ENCODE measurements around the gene ZNF688.

The ZNF688 gene

DNA sequence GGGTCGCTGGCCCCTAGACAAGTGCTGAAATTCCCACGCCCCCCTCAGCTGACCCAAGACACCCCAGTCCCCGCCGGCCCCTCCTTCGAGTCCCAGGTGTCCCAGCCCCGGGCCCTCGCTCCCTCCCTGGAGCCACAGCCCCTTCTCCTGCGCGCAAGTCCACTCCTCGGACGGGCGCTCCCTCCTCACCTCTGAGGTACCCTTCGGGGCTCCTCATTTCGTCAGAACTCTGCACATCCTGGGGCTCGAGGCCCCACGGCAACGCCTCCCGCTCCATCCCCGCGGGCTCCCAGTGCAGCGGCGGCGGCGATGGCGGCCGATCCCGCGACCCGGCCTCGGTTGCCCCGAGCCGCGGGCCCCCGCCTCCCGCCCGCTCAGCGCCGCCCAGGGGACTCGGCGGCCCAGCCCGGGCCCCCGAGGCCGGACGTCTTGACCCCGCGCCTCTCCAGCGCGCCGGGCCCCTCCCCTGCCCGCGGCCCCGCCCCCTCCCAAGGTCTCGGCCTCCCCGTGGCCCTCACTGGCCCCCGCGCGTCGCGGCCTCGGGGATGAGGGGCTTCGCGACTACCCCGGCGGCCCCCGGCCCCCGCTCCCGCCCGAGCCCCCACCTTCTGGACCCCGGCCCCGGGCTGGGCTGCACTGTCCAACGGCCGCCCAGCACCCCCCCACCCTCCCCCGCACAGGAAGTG lies 45.2 kb downstream of the ZNF688 start, which contains the start of gene ZNF768:
Gene ZNF768 (minus strand): TSS at position 430 of the 686 bp plus-strand sequence. CDS start 153 bp downstream, at position 277.
- Histone ChIP-seq H3K27me3 (ENCODE audit: control insufficient read depth, low read length) (no peaks in the 10 kb centered on the region), H3K36me3 (ENCODE audit: control insufficient read depth, low read length) (peaks cover 20% of the 10 kb centered on the region), H4K20me1 (ENCODE audit: control insufficient read depth, insufficient read depth, low read depth, low read length) (no peaks in the 10 kb centered on the region), H3K9me2 (replicated peaks; ENCODE audit: control insufficient read depth, low read length) (no peaks in the 10 kb centered on the region), H3K4me3 (ENCODE audit: low read length) (peak within 1 kb of the TSS; percentile 70), H3K79me2 (ENCODE audit: control insufficient read depth, low read length) (peaks cover 4% of the 10 kb centered on the region; the same call in 1 of the 2 replicates), H3K4me1 (ENCODE audit: control insufficient read depth, low read length) (peaks cover 26% of the 10 kb centered on the region), H3K4me2 (ENCODE audit: low read length) (peak within 1 kb of the TSS; percentile 88), H3K27ac (ENCODE audit: low read depth, low read length) (peak within 1 kb of the TSS; percentile 82), H3K9me3 (ENCODE audit: control insufficient read depth, insufficient read depth, low read length) (no peaks in the 10 kb centered on the region), H3F3A (ENCODE audit: control insufficient read depth, insufficient read depth) (peaks cover 27% of the 10 kb centered on the region)
- TF ChIP-seq, protein P1, sequence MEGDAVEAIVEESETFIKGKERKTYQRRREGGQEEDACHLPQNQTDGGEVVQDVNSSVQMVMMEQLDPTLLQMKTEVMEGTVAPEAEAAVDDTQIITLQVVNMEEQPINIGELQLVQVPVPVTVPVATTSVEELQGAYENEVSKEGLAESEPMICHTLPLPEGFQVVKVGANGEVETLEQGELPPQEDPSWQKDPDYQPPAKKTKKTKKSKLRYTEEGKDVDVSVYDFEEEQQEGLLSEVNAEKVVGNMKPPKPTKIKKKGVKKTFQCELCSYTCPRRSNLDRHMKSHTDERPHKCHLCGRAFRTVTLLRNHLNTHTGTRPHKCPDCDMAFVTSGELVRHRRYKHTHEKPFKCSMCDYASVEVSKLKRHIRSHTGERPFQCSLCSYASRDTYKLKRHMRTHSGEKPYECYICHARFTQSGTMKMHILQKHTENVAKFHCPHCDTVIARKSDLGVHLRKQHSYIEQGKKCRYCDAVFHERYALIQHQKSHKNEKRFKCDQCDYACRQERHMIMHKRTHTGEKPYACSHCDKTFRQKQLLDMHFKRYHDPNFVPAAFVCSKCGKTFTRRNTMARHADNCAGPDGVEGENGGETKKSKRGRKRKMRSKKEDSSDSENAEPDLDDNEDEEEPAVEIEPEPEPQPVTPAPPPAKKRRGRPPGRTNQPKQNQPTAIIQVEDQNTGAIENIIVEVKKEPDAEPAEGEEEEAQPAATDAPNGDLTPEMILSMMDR (IDR thresholded peaks at IDR 0.05; ENCODE audit: low read depth, low read length, poor library complexity, severe bottlenecking) = no peak
- TF ChIP-seq EZH2phosphoT487 (IDR thresholded peaks at IDR 0.05; ENCODE audit: borderline replicate concordance, low read length) = no peak

DNA sequence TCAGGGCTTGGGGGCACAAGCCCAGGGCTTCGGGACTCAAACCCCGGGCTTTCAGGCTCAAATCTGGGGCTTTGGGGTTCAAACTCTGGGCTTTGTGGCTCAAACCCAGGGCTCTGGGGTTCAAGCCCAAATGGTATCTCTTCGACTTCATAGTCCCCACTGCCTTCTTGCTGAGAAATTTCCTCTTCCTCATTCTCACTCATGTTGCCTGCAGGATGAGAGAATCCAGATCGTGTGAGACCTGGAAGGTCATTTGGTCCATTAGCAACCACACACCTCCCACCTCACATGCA lies 45.7 kb downstream of the ZNF688 start:
- H4K20me1 ChIP-seq (ENCODE audit: control insufficient read depth, insufficient read depth, low read depth, low read length) = no peaks in the 10 kb centered on the region
- H3K79me2 ChIP-seq (ENCODE audit: control insufficient read depth, low read length) = peaks cover 4% of the 10 kb centered on the region; the same call in 1 of the 2 replicates
- H3K27me3 ChIP-seq (ENCODE audit: control insufficient read depth, low read length) = no peaks in the 10 kb centered on the region
- H3K9me2 ChIP-seq (replicated peaks; ENCODE audit: control insufficient read depth, low read length) = no peaks in the 10 kb centered on the region
- H3F3A ChIP-seq (ENCODE audit: control insufficient read depth, insufficient read depth) = peaks cover 27% of the 10 kb centered on the region
- H3K9me3 ChIP-seq (ENCODE audit: control insufficient read depth, insufficient read depth, low read length) = no peaks in the 10 kb centered on the region
- no peak overlapping the region for H3K27ac ChIP-seq (ENCODE audit: low read depth, low read length)
- peaks cover 26% of the 10 kb centered on the region for H3K4me1 ChIP-seq (ENCODE audit: control insufficient read depth, low read length)
- peak overlapping the region; percentile 88 for H3K4me2 ChIP-seq (ENCODE audit: low read length)
- TF ChIP-seq EZH2phosphoT487 (IDR thresholded peaks at IDR 0.05; ENCODE audit: borderline replicate concordance, low read length) = no peak
- TF ChIP-seq, protein P1 (IDR thresholded peaks at IDR 0.05; ENCODE audit: low read depth, low read length, poor library complexity, severe bottlenecking) = no peak
- peak overlapping the region; percentile 70 for H3K4me3 ChIP-seq (ENCODE audit: low read length)
- H3K36me3 ChIP-seq (ENCODE audit: control insufficient read depth, low read length) = peaks cover 15% of the 10 kb centered on the region

DNA sequence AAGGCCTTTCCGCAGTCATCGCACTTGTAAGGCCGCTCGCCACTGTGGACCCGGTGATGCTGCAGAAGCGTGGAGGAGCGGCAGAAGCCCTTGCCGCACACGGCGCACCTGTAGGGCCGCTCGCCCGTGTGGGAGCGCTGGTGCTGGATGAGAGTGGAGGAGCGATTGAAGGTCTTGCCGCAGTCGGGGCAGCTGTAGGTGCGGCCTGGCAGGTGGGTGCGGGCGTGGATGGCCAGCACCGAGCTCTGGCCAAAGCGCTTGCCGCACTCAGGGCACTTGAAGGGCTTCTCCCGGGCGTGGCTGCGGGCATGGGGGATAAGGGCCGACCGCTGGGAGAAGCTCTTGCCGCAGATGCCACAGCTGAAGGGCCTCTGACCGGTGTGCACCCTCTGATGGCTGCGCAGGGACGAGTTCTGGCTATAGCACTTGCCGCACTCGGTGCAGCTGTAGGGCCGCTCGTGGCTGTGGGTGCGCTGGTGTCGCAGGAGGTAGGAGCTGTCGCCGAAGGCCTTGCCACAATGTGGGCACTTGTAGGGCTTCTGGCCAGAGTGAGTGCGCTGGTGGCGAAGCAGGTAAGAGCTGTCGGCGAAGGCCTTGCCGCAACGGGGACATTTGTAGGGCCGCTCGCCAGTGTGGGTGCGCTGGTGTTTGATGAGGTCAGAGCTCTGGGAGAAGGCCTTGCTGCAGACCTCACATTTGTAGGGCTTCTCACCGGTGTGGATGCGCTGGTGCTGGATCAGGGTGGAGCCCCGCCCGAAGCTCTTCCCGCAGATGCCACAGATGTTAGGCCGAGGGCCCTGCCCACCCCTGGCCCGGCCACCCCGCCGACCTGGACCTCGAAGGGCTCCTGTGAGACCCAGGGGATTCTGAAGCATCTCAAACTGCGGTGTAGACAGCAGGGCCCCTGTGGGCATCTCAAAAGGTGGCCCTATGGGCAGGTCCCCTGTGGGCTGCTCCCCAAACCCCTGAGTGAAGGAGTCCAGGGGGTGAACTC lies 46.6 kb downstream of the ZNF688 start:
- Histone ChIP-seq H3K27ac (ENCODE audit: low read depth, low read length) (no peak overlapping the region), H3K4me1 (ENCODE audit: control insufficient read depth, low read length) (peaks cover 26% of the 10 kb centered on the region), H4K20me1 (ENCODE audit: control insufficient read depth, insufficient read depth, low read depth, low read length) (no peaks in the 10 kb centered on the region), H3K79me2 (ENCODE audit: control insufficient read depth, low read length) (peaks cover 4% of the 10 kb centered on the region; the same call in 1 of the 2 replicates), H3K9me2 (replicated peaks; ENCODE audit: control insufficient read depth, low read length) (no peaks in the 10 kb centered on the region), H3K9me3 (ENCODE audit: control insufficient read depth, insufficient read depth, low read length) (no peaks in the 10 kb centered on the region), H3K4me3 (ENCODE audit: low read length) (no peak overlapping the region), H3K36me3 (ENCODE audit: control insufficient read depth, low read length) (peaks cover 20% of the 10 kb centered on the region), H3K27me3 (ENCODE audit: control insufficient read depth, low read length) (no peaks in the 10 kb centered on the region), H3K4me2 (ENCODE audit: low read length) (no peak overlapping the region), H3F3A (ENCODE audit: control insufficient read depth, insufficient read depth) (peaks cover 27% of the 10 kb centered on the region)
- TF ChIP-seq, protein P1 (IDR thresholded peaks at IDR 0.05; ENCODE audit: low read depth, low read length, poor library complexity, severe bottlenecking) = no peak
- TF ChIP-seq EZH2phosphoT487 (IDR thresholded peaks at IDR 0.05; ENCODE audit: borderline replicate concordance, low read length) = no peak
